Measurements from ENCODE around the gene PHYKPL.

The PHYKPL gene

GRCh38 chr5:178212241-178213002 is 20.2 kb downstream of the PHYKPL start:
- peaks cover 32% of the 10 kb centered on the region for H4K20me1 ChIP-seq (ENCODE audit: insufficient read depth, low read length)

GRCh38 chr5:178211095-178212048 is 21.2 kb downstream of the PHYKPL start:
- DNase-seq: no peak
- no peak overlapping the region for H3K27ac ChIP-seq (ENCODE audit: low read length)
- peaks cover 43% of the 10 kb centered on the region for H4K20me1 ChIP-seq (ENCODE audit: insufficient read depth, low read length)
- H3K4me2 ChIP-seq (ENCODE audit: low read depth, low read length): no peak overlapping the region
- H3K79me2 ChIP-seq (ENCODE audit: low read length): peaks cover 55% of the 10 kb centered on the region
- no peaks in the 10 kb centered on the region for H3K9me3 ChIP-seq (replicated peaks; ENCODE audit: insufficient read depth, low read length)
- peaks cover 32% of the 10 kb centered on the region for H3F3A ChIP-seq (ENCODE audit: insufficient read depth, low read length)
- no peaks in the 10 kb centered on the region for H3K27me3 ChIP-seq (replicated peaks; ENCODE audit: insufficient read depth, low read length)
- no peaks in the 10 kb centered on the region for H3K9me2 ChIP-seq (replicated peaks; ENCODE audit: insufficient read depth, low read length)
- H3K9ac ChIP-seq (ENCODE audit: low read length): no peak overlapping the region
- no peak overlapping the region for H3K4me3 ChIP-seq (ENCODE audit: low read length)
- no peak overlapping the region for H2AFZ ChIP-seq (ENCODE audit: low read length)
- no peak for TF ChIP-seq EZH2 (optimal IDR thresholded peaks at IDR 0.05; ENCODE audit: low read depth, low read length)
- no peak for TF ChIP-seq CTCF (IDR thresholded peaks at IDR 0.05; ENCODE audit: low read length)
- TF ChIP-seq EZH2phosphoT487 (IDR thresholded peaks at IDR 0.05; ENCODE audit: low read length): no peak
- peaks cover 6% of the 10 kb centered on the region for H3K4me1 ChIP-seq (ENCODE audit: low read length)
- H3K36me3 ChIP-seq (replicated peaks; ENCODE audit: insufficient read depth, low read length): peaks cover 43% of the 10 kb centered on the region

More at GRCh38 chr5:178212241-178213002, 20.2 kb downstream of the PHYKPL start:
- peaks cover 33% of the 10 kb centered on the region for H3K36me3 ChIP-seq (replicated peaks; ENCODE audit: insufficient read depth, low read length)
- H3K9ac ChIP-seq (ENCODE audit: low read length): no peak overlapping the region
- H3K9me3 ChIP-seq (replicated peaks; ENCODE audit: insufficient read depth, low read length): no peaks in the 10 kb centered on the region
- no peak for DNase-seq
- peaks cover 44% of the 10 kb centered on the region for H3K79me2 ChIP-seq (ENCODE audit: low read length)
- TF ChIP-seq EZH2phosphoT487 (IDR thresholded peaks at IDR 0.05; ENCODE audit: low read length): no peak
- TF ChIP-seq CTCF (IDR thresholded peaks at IDR 0.05; ENCODE audit: low read length): no peak
- TF ChIP-seq EZH2 (optimal IDR thresholded peaks at IDR 0.05; ENCODE audit: low read depth, low read length): no peak
- H3K4me1 ChIP-seq (ENCODE audit: low read length): peaks cover 2% of the 10 kb centered on the region; the same call in 1 of the 2 replicates
- peaks cover 25% of the 10 kb centered on the region for H3F3A ChIP-seq (ENCODE audit: insufficient read depth, low read length)
- no peak overlapping the region for H3K27ac ChIP-seq (ENCODE audit: low read length)
- H3K27me3 ChIP-seq (replicated peaks; ENCODE audit: insufficient read depth, low read length): no peaks in the 10 kb centered on the region
- H2AFZ ChIP-seq (ENCODE audit: low read length): no peak overlapping the region
- no peaks in the 10 kb centered on the region for H3K9me2 ChIP-seq (replicated peaks; ENCODE audit: insufficient read depth, low read length)
- no peak overlapping the region for H3K4me2 ChIP-seq (ENCODE audit: low read depth, low read length)
- no peak overlapping the region for H3K4me3 ChIP-seq (ENCODE audit: low read length)

GRCh38 chr5:178210686-178211085 is 21.9 kb downstream of the PHYKPL start:
- Histone ChIP-seq H3K4me2 (ENCODE audit: low read depth, low read length) (no peak overlapping the region), H3K79me2 (ENCODE audit: low read length) (peaks cover 62% of the 10 kb centered on the region), H3K4me1 (ENCODE audit: low read length) (peaks cover 12% of the 10 kb centered on the region), H3K4me3 (ENCODE audit: low read length) (no peak overlapping the region), H4K20me1 (ENCODE audit: insufficient read depth, low read length) (peaks cover 49% of the 10 kb centered on the region), H3K9me3 (replicated peaks; ENCODE audit: insufficient read depth, low read length) (no peaks in the 10 kb centered on the region), H2AFZ (ENCODE audit: low read length) (no peak overlapping the region), H3K9ac (ENCODE audit: low read length) (no peak overlapping the region), H3K27me3 (replicated peaks; ENCODE audit: insufficient read depth, low read length) (no peaks in the 10 kb centered on the region), H3K9me2 (replicated peaks; ENCODE audit: insufficient read depth, low read length) (no peaks in the 10 kb centered on the region), H3K27ac (ENCODE audit: low read length) (no peak overlapping the region), H3K36me3 (replicated peaks; ENCODE audit: insufficient read depth, low read length) (peaks cover 50% of the 10 kb centered on the region), H3F3A (ENCODE audit: insufficient read depth, low read length) (peaks cover 35% of the 10 kb centered on the region)
- no peak for DNase-seq
- TF ChIP-seq EZH2 (optimal IDR thresholded peaks at IDR 0.05; ENCODE audit: low read depth, low read length) (no peak), EZH2phosphoT487 (IDR thresholded peaks at IDR 0.05; ENCODE audit: low read length) (no peak), CTCF (IDR thresholded peaks at IDR 0.05; ENCODE audit: low read length) (no peak)

Measured in MM.1S (cell line).